Activated CD8-positive, alpha-beta T cell treated with anti-CD3 and anti-CD28 coated beads for 36 hours (primary cell): ENCODE data around the gene MYCL. TPM values are rescaled to one million over a fixed set of nuclear protein-coding genes. Genes with fewer than 3 reads are reported as not detected.

Source experiments
- ATAC-seq: fragments of 200-7000 bp; cut with Tn5 transposase; one replicate; pipeline ENCODE4 v1.10.0; 2021; ENCODE audit warnings: mild to moderate bottlenecking, moderate library complexity
- CTCF ChIA-PET: fragments of 350-600 bp; sonication (Branson Sonifier 250); formaldehyde crosslinking; loops from one replicate; lab custom pipeline; 2021; ENCODE audit warnings: antibody characterized with exemption; lab: Charles Lee
- POLR2A ChIA-PET: fragments of 350-600 bp; sonication (Branson Sonifier 250); formaldehyde crosslinking; loops from one replicate; lab custom pipeline; 2021; ENCODE audit warnings: antibody characterized with exemption; lab: Charles Lee
- DNase-seq: peaks from one replicate; pipeline ENCODE4 v3.0.0-alpha.2; 2020
- H3K27ac Mint-ChIP-seq: one replicate; pipeline ENCODE4 v1.8.0; 2021; ENCODE audit warnings: mild to moderate bottlenecking, mixed read lengths
- H3K27me3 Mint-ChIP-seq: one replicate; pipeline ENCODE4 v1.8.0; 2021; ENCODE audit warnings: mixed read lengths
- H3K36me3 Mint-ChIP-seq: one replicate; pipeline ENCODE4 v1.8.0; 2021; ENCODE audit warnings: low read depth, mixed read lengths
- H3K4me1 Mint-ChIP-seq: one replicate; pipeline ENCODE4 v1.8.0; 2021; ENCODE audit warnings: low read depth, mixed read lengths
- H3K4me3 Mint-ChIP-seq: one replicate; pipeline ENCODE4 v1.8.0; 2021; ENCODE audit warnings: mild to moderate bottlenecking, moderate library complexity, mixed read lengths
- H3K9me3 Mint-ChIP-seq: one replicate; pipeline ENCODE4 v1.8.0; 2021; ENCODE audit warnings: mixed read lengths
- intact Hi-C: fragments of 100-400 bp; cut with micrococcal nuclease; formaldehyde crosslinking; loops from one replicate; pipeline ENCODE4 v1.10.0; 2022
- total RNA-seq, 2 experiments: library from RNA; stranded (reverse); gene quantifications; one replicate each; pipeline ENCODE4 v1.2.3, GENCODE V29; 2021
- TF ChIP-seq, protein P1 (sequence below): fragments of 200-600 bp; IDR thresholded peaks from one replicate; pipeline ENCODE4 v1.8.0; 2022; ENCODE audit warnings: antibody characterized with exemption, mild to moderate bottlenecking

The MYCL gene
- total RNA-seq, 2 experiments from 2014 or later, result 0.13 to 0.20 TPM

DNA sequence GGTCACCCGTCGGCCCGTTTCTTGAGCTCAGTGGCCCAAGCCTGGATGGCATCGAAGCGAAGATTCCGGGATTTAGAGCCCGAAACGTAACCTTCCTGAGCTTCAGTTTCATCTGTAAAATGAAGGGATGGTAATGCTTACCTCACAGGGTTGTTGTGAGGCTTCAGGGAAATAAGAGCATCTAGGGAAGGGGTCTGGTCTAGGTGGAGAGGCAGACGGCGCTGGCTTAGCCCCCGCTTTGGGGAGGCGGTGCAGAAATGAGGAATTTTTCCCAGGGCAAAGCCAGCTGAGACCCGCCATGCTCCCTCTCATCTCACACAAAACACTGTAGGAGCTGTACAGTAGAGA is 717 bp upstream of the MYCL start:
- Mint-ChIP-seq H3K27me3 (peaks cover 59% of the 10 kb centered on the region), H3K4me3 (peak overlapping the region; percentile 70), H3K36me3 (peaks cover under 1% of the 10 kb centered on the region), H3K4me1 (no peaks in the 10 kb centered on the region), H3K9me3 (peaks cover under 1% of the 10 kb centered on the region), H3K27ac (no peak overlapping the region)
- ATAC-seq (no peak), DNase-seq (no peak)
- ChIA-PET POLR2A (interaction anchor here (1.2 kb wide), 2 partner anchors 67 to 86 kb away, joined by 3 to 6 read pairs; no protein-coding TSS in a partner anchor), CTCF (interaction anchor here (0.7 to 3.7 kb wide), 44 partner anchors 8 to 196 kb away, joined by 3 to 35 read pairs (median 5); partner anchors contain the start of genes CAP1, MFSD2A and TRIT1)
- intact Hi-C loops, result loop anchor here (5.0 kb wide), 1 partner anchor 85 kb away; no protein-coding TSS in a partner anchor
- TF ChIP-seq, protein P1, sequence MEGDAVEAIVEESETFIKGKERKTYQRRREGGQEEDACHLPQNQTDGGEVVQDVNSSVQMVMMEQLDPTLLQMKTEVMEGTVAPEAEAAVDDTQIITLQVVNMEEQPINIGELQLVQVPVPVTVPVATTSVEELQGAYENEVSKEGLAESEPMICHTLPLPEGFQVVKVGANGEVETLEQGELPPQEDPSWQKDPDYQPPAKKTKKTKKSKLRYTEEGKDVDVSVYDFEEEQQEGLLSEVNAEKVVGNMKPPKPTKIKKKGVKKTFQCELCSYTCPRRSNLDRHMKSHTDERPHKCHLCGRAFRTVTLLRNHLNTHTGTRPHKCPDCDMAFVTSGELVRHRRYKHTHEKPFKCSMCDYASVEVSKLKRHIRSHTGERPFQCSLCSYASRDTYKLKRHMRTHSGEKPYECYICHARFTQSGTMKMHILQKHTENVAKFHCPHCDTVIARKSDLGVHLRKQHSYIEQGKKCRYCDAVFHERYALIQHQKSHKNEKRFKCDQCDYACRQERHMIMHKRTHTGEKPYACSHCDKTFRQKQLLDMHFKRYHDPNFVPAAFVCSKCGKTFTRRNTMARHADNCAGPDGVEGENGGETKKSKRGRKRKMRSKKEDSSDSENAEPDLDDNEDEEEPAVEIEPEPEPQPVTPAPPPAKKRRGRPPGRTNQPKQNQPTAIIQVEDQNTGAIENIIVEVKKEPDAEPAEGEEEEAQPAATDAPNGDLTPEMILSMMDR, result no peak

GRCh38 chr1:39901464-39901713 is 328 bp downstream of the MYCL start:
- ATAC-seq, result peak; percentile 19
- CTCF ChIA-PET, result interaction anchor here (0.8 to 3.7 kb wide), 26 partner anchors 8 to 393 kb away, joined by 3 to 35 read pairs (median 5); partner anchors contain the start of genes MFSD2A and TRIT1

GRCh38 chr1:39900662-39901463 is 854 bp downstream of the MYCL start:
- TF ChIP-seq, protein P1, result no peak
- Mint-ChIP-seq H3K27me3 (peaks cover 52% of the 10 kb centered on the region), H3K36me3 (no peaks in the 10 kb centered on the region), H3K4me1 (no peaks in the 10 kb centered on the region), H3K27ac (no peak overlapping the region), H3K4me3 (peak overlapping the region; percentile 50), H3K9me3 (no peaks in the 10 kb centered on the region)
- intact Hi-C loops, result loop anchor here (5.0 kb wide), 1 partner anchor 84 kb away; no protein-coding TSS in a partner anchor
- DNase-seq (no peak), ATAC-seq (no peak)
- CTCF ChIA-PET, result interaction anchor here (0.8 to 3.7 kb wide), 16 partner anchors 10 to 85 kb away, joined by 3 to 35 read pairs (median 10); partner anchors contain the start of gene TRIT1
- POLR2A ChIA-PET, result interaction anchor here (0.7 kb wide), 1 partner anchor 139 kb away, joined by 4 read pairs; no protein-coding TSS in a partner anchor

More at GRCh38 chr1:39901464-39901713, 328 bp downstream of the MYCL start:
- peak; percentile 18 for DNase-seq
- Mint-ChIP-seq H3K4me3 (peak overlapping the region; percentile 33), H3K27me3 (peaks cover 55% of the 10 kb centered on the region), H3K9me3 (no peaks in the 10 kb centered on the region), H3K36me3 (no peaks in the 10 kb centered on the region), H3K27ac (no peak overlapping the region), H3K4me1 (no peaks in the 10 kb centered on the region)
- TF ChIP-seq, protein P1, result no peak
- intact Hi-C loops, result loop anchor here (5.0 kb wide), 1 partner anchor 84 kb away; no protein-coding TSS in a partner anchor
- POLR2A ChIA-PET, result interaction anchor here (0.7 to 0.9 kb wide), 2 partner anchors 9 to 138 kb away, joined by 3 to 4 read pairs; no protein-coding TSS in a partner anchor

DNA sequence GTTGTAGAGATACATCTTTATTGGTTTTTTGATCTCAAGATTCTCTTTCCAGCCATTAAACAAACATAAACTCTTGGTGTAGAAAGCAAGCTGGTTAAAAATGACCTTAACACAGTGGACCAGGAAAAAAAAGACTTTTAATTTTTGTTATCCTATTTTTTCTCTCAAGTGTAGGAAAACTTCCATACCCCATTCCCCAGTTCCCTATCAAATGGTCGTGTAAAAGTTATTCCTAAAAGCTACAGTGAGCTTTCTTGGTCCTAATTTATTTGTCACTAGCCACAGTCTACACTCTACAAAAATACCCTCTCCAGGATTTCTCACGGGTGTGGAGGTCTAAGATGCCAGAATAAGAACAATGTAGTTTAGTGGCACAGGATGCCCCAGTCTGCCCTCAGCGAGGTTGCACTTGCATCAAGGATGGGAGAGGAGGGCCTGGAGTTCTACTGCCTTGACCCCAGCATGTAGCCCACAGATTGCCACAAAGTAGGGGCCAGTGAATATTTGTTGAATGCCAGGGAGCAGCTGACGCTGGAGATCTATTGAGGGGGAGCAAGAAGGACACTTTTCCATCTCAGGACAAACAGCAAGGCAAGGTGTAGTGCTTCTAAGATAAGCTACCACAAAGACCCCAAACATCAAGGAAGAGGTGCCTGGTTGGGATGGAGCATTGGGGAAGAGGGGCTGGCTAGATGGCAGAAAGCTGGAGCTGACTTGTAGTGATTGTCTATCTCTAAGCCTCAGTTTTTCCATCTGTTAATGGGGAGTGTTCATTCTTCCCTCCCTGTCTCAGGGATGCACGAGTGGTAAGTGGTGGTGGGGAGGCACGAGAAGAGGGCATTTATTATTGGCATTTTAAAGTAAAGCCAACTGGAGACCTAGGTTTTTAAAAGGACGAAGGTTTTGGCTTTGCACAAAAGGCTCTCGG is 1.8 kb downstream of the MYCL start:
- Mint-ChIP-seq H3K36me3 (no peaks in the 10 kb centered on the region), H3K27ac (no peak overlapping the region), H3K27me3 (peaks cover 43% of the 10 kb centered on the region), H3K9me3 (no peaks in the 10 kb centered on the region), H3K4me3 (no peak overlapping the region), H3K4me1 (no peaks in the 10 kb centered on the region)
- ChIA-PET POLR2A (no interaction called here), CTCF (interaction anchor here (0.6 to 3.7 kb wide), 9 partner anchors 18 to 1874 kb away, joined by 3 to 28 read pairs (median 3); partner anchors contain the start of gene TRIT1)
- TF ChIP-seq, protein P1, result no peak
- DNase-seq (no peak), ATAC-seq (no peak)
- intact Hi-C loops, result loop anchor here (5.0 kb wide), 1 partner anchor 83 kb away; no protein-coding TSS in a partner anchor
